Umbilical cord (tissue), 2 donors: ENCODE results near the gene GPR156. TPM values are rescaled to one million over a fixed set of nuclear protein-coding genes. Genes with fewer than 3 reads are reported as not detected.
A peak's percentile ranks its signal among the peaks of the same experiment; 100 is the strongest.
"Not testable (repeated sequence)": the region's sequence is repeated elsewhere in the genome, so short reads cannot be mapped to it uniquely, and the experiment has no call there.

Experiments
- DNase-seq: peaks from one replicate; pipeline ENCODE4 v3.0.0-alpha.2; 2015; ENCODE audit warnings: low spot score
- total RNA-seq: library from RNA; depleted of rRNA; stranded (reverse); fragments of >200 nt; gene quantifications from one replicate; pipeline ENCODE4 v1.2.3, GENCODE V29; 2014; ENCODE audit warnings: low replicate concordance; ENCODE audit not compliant: insufficient read depth

Gene GPR156
- total RNA-seq, 1 donor from 2014 or later: 0.96 TPM

DNA sequence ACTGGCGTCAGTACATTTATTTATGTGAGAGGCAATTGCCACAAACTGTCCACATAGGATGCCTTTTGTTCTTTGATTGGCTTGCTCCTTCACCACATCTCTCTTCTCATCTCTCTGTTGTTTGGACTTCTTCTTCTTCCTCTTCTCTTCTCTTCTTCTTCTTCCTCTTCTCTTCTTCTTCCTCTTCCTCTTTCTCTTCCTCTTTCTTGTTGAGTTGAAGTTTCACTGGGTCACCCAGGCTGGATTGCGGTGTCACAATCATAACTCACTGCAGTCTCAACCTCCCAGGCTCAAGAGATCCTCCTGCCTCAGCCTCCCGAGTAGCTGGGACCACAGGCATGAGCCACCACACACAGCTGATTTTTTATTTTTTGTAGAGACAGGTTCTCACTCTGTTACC lies 123.1 kb downstream of the GPR156 start:
- no peak for DNase-seq

GRCh38 chr3:120160050-120160449 lies 125.0 kb downstream of the GPR156 start:
- peak; percentile 83 for DNase-seq

GRCh38 chr3:120157681-120158080 lies 127.3 kb downstream of the GPR156 start:
- no peak for DNase-seq

- DNase-seq: no peak
Observed at GRCh38 chr3:120157113-120157512, 127.9 kb downstream of the GPR156 start.

- no peak for DNase-seq
Observed at GRCh38 chr3:120156699-120157098, 128.3 kb downstream of the GPR156 start.

- not testable (repeated sequence) for DNase-seq
Observed at GRCh38 chr3:120155694-120156093, 129.3 kb downstream of the GPR156 start.

DNA sequence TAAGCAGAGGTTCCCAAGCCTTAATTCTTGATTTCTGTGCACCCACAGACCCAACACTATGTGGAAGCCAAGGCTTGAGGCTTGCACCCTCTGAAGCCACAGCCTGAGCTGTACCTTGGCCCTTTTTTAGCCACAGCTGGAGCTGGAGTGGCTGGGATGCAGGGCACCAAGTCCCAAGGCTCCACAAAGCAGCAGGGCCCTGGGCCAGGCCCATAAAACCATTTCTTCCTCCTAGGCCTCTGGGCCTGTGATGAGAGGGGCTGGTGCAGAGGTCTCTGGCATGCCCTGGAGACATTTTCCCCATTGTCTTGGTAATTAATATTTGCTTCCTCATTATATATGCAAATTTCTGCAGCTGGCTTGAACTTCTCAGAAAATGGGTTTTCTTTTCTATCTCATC lies 129.9 kb downstream of the GPR156 start:
- DNase-seq: no peak

DNA sequence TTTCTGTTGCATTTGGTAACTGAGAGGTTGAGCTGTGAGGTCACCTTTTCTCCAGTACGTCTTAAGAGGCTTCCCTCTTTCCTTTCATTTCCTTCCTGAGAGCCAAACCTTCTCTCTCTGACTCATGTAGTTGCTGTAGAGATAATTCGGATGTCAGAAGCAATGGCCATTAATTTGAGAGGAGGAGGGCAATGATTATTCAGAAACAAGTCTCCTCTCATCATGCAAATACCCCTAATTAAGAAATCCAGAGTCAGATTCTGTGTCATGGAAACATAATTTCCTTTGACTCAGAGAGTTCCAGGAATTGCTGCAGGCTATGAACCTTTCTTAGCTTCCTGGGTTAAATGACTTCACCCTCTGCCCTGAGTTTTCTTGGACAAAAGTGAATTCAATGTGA lies 131.7 kb downstream of the GPR156 start:
- peak; percentile 13 for DNase-seq

DNA sequence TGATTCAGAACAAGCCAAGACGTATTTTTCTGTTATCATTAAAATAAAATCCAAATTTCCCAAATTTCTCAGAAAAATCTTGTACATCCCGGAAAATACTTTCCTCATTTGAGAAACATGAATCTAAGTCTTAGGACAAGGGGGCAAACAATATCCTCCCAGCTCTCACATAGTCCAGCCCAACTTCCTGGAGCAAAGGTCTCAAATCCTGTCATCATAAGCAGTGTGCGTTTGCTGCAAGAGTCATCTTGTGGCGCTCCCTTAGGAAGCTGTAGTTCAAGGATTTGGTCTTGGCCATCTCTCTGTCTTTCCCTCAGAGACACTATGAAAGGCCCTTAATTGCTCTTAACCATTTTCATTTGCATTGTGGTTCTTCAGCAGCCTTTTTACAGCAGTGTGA lies 133.2 kb downstream of the GPR156 start:
- DNase-seq: no peak

GRCh38 chr3:120148187-120148949 lies 136.7 kb downstream of the GPR156 start:
- DNase-seq: no peak

DNA sequence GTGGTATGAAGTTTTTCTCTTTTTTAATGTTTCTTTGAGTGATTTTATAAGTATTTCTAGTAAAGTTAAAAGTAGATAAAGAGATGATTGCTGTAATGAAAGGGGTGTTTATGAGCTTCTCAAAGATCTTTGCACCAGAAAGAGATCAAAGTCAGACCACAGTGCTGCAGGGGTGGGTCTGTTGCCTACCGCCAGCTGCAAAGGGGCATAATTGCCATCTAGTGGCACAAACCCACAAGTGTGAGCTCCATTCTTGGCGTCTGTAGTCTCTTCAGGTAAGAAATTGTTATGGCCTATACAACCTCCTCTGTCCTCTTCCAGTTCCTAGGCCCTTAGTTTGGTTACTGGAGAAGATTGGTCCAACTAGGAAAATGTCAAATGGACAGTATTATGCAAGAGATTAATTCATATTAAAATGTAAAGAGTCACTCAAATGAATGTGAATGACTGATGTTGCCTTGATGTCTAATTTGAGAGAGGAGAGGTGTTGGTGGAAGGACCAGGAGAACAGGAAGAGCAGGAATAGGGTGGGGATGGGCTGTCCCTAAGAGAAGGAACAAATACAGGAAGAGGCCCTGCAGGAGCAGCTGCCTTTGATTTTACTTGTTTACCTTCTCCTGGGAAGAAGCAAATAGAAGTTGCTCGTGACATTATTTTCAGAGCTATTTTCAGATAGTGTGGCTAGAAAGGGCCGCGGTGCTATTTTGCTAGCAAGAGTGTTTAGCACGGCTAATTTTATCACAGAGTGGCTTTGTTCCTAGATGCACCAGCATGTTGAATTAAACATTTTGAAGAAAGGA lies 137.8 kb downstream of the GPR156 start:
- DNase-seq: no peak

DNA sequence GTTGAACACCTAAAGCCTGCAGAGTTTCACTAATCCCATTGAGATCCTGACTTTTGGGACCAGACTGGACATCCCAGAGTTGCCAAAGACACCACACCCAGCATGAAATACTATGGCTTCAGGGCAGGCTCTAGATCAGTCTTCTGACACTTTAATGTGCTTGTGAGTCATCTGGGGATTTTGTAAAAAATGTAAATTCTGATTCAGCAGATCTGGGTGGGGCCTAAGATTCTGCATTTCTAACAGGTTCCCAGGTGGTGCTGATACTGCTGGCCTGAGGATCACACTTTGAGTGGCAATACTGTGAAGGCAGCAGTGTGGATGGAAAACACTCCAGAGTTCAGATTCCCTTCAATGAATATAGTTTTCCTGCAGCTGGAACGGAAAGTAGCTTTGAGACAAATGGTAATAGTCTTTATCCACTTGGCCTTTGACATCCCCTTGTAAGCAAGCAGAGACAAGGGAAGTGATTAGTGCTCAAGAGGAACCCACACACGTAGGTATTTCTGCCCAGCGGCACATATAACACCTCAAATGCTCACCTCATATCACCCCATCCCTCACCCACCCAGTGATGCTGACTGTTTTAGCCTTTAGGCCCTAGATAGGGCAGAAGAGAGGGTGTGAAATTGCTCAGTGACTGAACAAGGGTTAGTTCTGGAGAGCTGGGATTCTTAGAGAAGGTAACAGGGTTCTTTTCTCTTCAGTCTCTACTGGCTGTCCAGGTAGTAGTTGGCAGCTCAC lies 139.3 kb downstream of the GPR156 start:
- peak; percentile 73 for DNase-seq

- peak; percentile 39 for DNase-seq
Observed at GRCh38 chr3:120144267-120144666, 140.8 kb downstream of the GPR156 start.

- no peak for DNase-seq
Observed at GRCh38 chr3:120143676-120144075, 141.3 kb downstream of the GPR156 start.

DNA sequence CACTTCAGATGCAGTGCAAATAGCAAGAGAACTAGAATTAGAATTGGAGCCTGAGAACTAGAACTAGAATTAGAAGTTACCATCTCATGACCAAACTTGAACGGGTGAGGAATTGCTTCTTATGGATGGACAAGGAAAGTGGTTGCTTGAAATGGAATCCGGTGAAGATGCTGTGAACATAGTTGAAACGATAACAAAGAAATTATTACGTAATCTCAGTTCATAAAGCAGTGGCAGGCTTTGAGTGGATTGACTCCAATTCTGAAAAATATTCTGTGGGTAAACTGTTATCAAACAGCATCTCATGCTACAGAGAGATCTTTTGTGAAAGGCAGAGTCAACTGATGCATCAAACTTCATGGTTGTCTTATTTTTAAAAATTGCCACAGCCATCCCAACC lies 142.8 kb downstream of the GPR156 start:
- DNase-seq: no peak

GRCh38 chr3:120140098-120140742 lies 144.8 kb downstream of the GPR156 start:
- no peak for DNase-seq

DNA sequence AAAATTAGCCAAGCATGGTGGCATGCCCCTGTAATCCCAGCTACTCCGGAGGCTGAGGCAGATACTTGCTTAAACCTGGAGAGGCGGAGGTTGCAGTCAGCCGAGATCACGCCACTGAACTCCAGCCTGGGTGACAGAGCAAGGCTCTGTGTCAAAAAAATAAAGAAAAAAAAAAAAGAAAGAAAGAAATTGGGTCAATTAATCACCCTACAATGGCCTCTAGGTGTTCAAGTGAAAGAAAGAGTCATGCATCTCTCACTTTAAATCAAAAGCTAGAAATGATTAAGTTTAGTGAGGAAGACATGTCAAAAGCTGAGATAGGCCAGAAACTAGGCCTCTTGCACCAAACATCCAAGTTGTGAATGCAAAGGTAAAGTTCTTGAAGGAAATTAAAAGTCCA lies 145.9 kb downstream of the GPR156 start:
- DNase-seq: no peak

DNA sequence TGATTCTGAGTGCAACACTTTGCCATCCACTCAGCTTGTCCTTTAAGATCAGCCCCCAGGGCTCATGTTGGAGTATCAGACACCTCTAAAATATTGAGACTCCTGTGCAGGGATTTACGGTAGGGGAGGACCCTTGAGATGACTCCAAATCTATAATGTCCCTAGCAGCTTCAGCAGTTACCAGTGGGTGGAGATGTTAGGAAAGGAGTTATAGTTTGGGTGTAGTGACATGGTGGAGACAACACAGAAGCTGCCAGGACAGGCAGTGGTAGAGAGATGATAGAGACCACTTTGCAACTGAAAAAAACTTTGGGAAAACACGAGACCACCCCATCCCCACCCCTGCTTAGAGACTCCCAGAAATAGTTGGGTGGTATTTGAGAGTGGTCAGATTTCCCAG lies 147.5 kb downstream of the GPR156 start:
- no peak for DNase-seq

DNA sequence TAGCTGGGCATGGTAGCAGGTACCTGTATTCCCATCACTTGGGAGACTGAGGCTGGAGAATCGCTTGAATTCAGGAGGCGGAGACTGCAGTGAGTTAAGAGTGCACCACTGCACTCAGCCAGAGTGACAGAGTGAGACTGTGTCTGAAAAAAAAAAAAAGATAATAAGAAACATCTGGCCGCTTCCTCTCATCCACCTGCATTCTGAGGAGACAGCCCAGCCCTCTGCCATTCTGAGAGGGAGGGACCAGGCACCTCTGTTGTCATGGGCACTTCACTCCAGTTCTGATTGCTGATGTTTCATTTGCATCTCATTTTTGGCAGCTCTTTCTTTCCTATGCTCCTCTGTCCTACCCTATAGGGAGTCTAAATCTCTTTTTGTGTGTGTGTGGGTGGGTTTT lies 154.4 kb downstream of the GPR156 start:
- DNase-seq: no peak

DNA sequence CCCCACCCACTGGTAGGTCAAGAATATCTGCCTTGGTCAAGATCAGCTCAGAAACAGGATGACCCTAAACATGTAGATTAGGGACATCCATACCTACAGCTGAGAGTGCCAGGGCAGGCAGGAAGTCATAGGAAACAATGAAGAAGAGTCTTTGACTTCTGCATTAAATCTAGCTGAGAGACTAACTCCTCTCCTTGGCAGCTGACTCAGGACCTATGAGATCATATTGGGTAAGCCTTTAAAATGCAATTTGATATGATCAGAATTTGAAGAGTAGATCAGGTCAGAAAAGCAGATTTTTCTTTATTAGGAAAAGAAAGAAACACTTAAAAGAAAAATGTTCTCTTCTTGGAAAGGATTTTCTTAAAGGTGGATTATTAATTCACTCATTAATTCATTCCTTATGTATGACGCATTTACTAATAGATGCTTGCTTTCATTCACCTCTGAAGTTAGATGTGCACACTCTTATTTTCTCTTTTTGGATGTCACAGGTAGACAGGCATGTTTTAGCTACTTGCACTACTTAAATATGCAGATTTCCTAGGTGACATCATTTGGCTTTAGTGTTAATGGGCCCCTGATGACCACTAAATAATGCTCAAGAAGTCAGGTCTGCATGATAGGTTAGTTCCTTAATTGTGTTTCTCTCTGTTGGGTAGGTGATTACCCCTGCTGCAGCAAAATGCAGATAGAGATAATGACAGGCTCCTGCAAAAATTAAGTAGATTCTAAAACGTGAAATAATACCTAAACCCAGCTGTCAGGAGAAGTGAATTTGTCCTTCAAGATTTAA lies 155.1 kb downstream of the GPR156 start:
- no peak for DNase-seq

DNA sequence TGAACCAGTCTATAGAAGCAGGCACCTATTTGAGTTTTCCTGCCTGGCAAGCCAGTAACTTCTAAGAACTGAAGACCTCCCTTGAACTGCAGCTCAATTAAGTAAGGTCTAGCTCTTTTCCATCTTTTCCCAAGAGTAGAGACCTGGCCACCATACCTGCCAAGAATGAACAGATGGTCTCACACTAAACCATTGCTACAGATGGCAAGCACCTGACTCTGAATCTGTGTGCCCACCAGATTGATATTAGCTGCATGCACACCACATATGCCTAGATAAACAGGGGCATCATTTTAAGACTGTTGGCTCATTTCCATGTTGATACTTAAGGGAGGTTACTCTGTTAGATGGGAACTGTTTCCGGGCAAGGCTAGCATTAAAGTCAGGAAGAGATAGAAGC lies 156.0 kb downstream of the GPR156 start:
- DNase-seq: no peak
